SK-N-SH (cell line): ENCODE results near the gene VEGFA. TPM values are rescaled to one million over a fixed set of nuclear protein-coding genes. Genes with fewer than 3 reads are reported as not detected.

Experiments
- CTCF ChIA-PET: fragments of 300-600, 350-600 bp; formaldehyde crosslinking; extraction: SDS; loops from one replicate; lab custom pipeline; 2021; lab: Yijun Ruan, JAX
- POLR2A ChIA-PET: fragments of 350-600 bp; sonication (Branson Sonifier 250); formaldehyde crosslinking; extraction: SDS; loops from one replicate; lab custom pipeline; 2020; ENCODE audit warnings: antibody characterized with exemption, inconsistent platforms; lab: Yijun Ruan, JAX
- DNase-seq: peaks from one replicate; pipeline ENCODE4 v3.0.0; 2012
- H2AFZ ChIP-seq: fragments of 200-600 bp; sonication (generic); 2 replicates; pipeline ENCODE4 v1.8.1; 2016; ENCODE audit warnings: antibody characterized with exemption, mild to moderate bottlenecking, low read depth
- H3F3A ChIP-seq: fragments of 200-600 bp; sonication (generic); replicated peaks from 2 replicates; pipeline ENCODE3; 2016; ENCODE audit warnings: antibody characterized with exemption, mild to moderate bottlenecking; ENCODE audit not compliant: insufficient read depth
- H3K27ac ChIP-seq, 2 experiments: fragments of 200-500 bp in 1 of 2; fragments of 200-600 bp in 1 of 2; sonication (Bioruptor generic) in 1 of 2; sonication (generic), shearing (Covaris generic) in 1 of 2; 2 replicates each; pipeline versions ENCODE4 v1.5.1 to v1.6.1; 2014 to 2016; ENCODE audit warnings: low read depth in 2 of 2, inconsistent platforms in 1 of 2, low read length in 1 of 2, mild to moderate bottlenecking in 1 of 2, mixed read lengths in 1 of 2
- H3K27me3 ChIP-seq: fragments of 200-600 bp; sonication (generic), shearing (Covaris generic); 2 replicates; pipeline ENCODE4 v1.6.1; 2016; ENCODE audit warnings: mixed run types; ENCODE audit not compliant: insufficient read depth
- H3K36me3 ChIP-seq, 2 experiments: fragments of 200-500 bp in 1 of 2; fragments of 200-600 bp in 1 of 2; sonication (Bioruptor generic) in 1 of 2; sonication (generic) in 1 of 2; replicated peaks in 1 of 2; 2 replicates each; pipeline versions ENCODE3 to v1.5.1; 2014 to 2016; ENCODE audit warnings: low read length in 1 of 2, mild to moderate bottlenecking in 1 of 2; ENCODE audit not compliant: insufficient read depth in 2 of 2, control insufficient read depth in 1 of 2
- H3K4me1 ChIP-seq, 2 experiments: fragments of 200-500 bp in 1 of 2; fragments of 200-600 bp in 1 of 2; sonication (Bioruptor generic) in 1 of 2; sonication (generic), shearing (Covaris generic) in 1 of 2; 2 replicates each; pipeline versions ENCODE4 v1.5.1 to v1.6.1; 2014 to 2016; ENCODE audit warnings: low read depth in 1 of 2, low read length in 1 of 2, mixed run types in 1 of 2; ENCODE audit not compliant: insufficient read depth in 2 of 2, control insufficient read depth in 1 of 2
- H3K4me2 ChIP-seq: fragments of 200-600 bp; sonication (generic), shearing (Covaris generic); 2 replicates; pipeline ENCODE4 v1.6.1; 2017; ENCODE audit warnings: mixed run types
- H3K4me3 ChIP-seq, 2 experiments: fragments of 200-500 bp in 1 of 2; fragments of 200-600 bp in 1 of 2; sonication (Bioruptor generic) in 1 of 2; sonication (generic), shearing (Covaris generic) in 1 of 2; 2 replicates each; pipeline versions ENCODE4 v1.5.1 to v1.8.1; 2014 to 2016; ENCODE audit warnings: low read depth in 2 of 2, inconsistent platforms in 1 of 2, low read length in 1 of 2, mild to moderate bottlenecking in 1 of 2, mixed read lengths in 1 of 2, moderate library complexity in 1 of 2
- H3K79me2 ChIP-seq: fragments of 200-600 bp; sonication (generic); 2 replicates; pipeline ENCODE4 v1.8.1; 2017; ENCODE audit warnings: mild to moderate bottlenecking; ENCODE audit not compliant: insufficient read depth
- H3K9ac ChIP-seq: fragments of 200-600 bp; sonication (generic); 2 replicates; pipeline ENCODE4 v1.6.1; 2017; ENCODE audit warnings: mixed run types
- H3K9me2 ChIP-seq: fragments of 200-600 bp; sonication (generic); 2 replicates; pipeline ENCODE4 v1.6.1; 2017; ENCODE audit warnings: mixed run types
- H3K9me3 ChIP-seq: fragments of 200-600 bp; sonication (generic); 2 replicates; pipeline ENCODE4 v1.6.1; 2017; ENCODE audit warnings: mixed run types, mild to moderate bottlenecking, moderate library complexity
- H4K20me1 ChIP-seq: fragments of 200-600 bp; sonication (generic); 2 replicates; pipeline ENCODE4 v1.6.1; 2017; ENCODE audit warnings: mild to moderate bottlenecking, mixed run types; ENCODE audit not compliant: insufficient read depth
- CTCF ChIP-seq: fragments of 200-600 bp; sonication (generic); IDR thresholded peaks from 2 replicates; pipeline ENCODE4 v1.6.1; 2017; ENCODE audit warnings: antibody characterized with exemption, mild to moderate bottlenecking, moderate library complexity
- ELF1 ChIP-seq: IDR thresholded peaks from 2 replicates; pipeline ENCODE4 v1.4.0; 2012
- EP300 ChIP-seq, 2 experiments: IDR thresholded peaks; 2 replicates each; pipeline versions ENCODE4 v1.4.0 to v1.6.1; 2012; ENCODE audit warnings: borderline replicate concordance in 1 of 2, low read depth in 1 of 2, low read length in 1 of 2
- EZH2phosphoT487 ChIP-seq: fragments of 200-600 bp; sonication (generic); IDR thresholded peaks from 2 replicates; pipeline ENCODE4 v1.6.1; 2017; ENCODE audit warnings: low read depth, mixed run types, mild to moderate bottlenecking, antibody characterized with exemption, moderate library complexity, borderline replicate concordance
- FOSL2 ChIP-seq: IDR thresholded peaks from 2 replicates; pipeline ENCODE4 v1.4.0; 2012; ENCODE audit warnings: low read depth, mild to moderate bottlenecking, moderate library complexity, borderline replicate concordance
- FOXJ3 ChIP-seq: sonication (generic); formaldehyde crosslinking; IDR thresholded peaks from 2 replicates; pipeline ENCODE4 v1.5.1; 2020; ENCODE audit warnings: mild to moderate bottlenecking, missing genetic modification reagents
- GATA2 ChIP-seq: sonication (generic); formaldehyde crosslinking; IDR thresholded peaks from 2 replicates; pipeline ENCODE4 v1.5.0; 2020; ENCODE audit warnings: mild to moderate bottlenecking, missing genetic modification reagents
- JUND ChIP-seq: IDR thresholded peaks from 2 replicates; pipeline ENCODE4 v1.4.0; 2012
- NFIC ChIP-seq: IDR thresholded peaks from 2 replicates; pipeline ENCODE4 v1.4.0; 2012; ENCODE audit warnings: borderline replicate concordance
- RAD21 ChIP-seq: IDR thresholded peaks from 2 replicates; pipeline ENCODE4 v1.6.1; 2012; ENCODE audit warnings: mild to moderate bottlenecking, low read length
- RCOR1 ChIP-seq: fragments of 150-350 bp; IDR thresholded peaks from 2 replicates; pipeline ENCODE4 v1.6.1; 2017; ENCODE audit warnings: antibody characterized with exemption, low read length
- RXRA ChIP-seq: IDR thresholded peaks from 2 replicates; pipeline ENCODE4 v1.4.0; 2012; ENCODE audit warnings: low read depth, mild to moderate bottlenecking, borderline replicate concordance
- SMC3 ChIP-seq: IDR thresholded peaks from 2 replicates; pipeline ENCODE4 v1.6.1; 2012; ENCODE audit warnings: low read depth, low read length, improper control_type of control experiment
- TAF1 ChIP-seq: IDR thresholded peaks from 2 replicates; pipeline ENCODE4 v1.6.1; 2012; ENCODE audit warnings: low read depth, mild to moderate bottlenecking, low read length, moderate library complexity, borderline replicate concordance
- TCF12 ChIP-seq: IDR thresholded peaks from 2 replicates; pipeline ENCODE4 v1.4.0; 2012
- TEAD4 ChIP-seq: IDR thresholded peaks from 2 replicates; pipeline ENCODE4 v1.4.0; 2012; ENCODE audit warnings: mild to moderate bottlenecking, borderline replicate concordance; ENCODE audit not compliant: insufficient read depth
- USF2 ChIP-seq: fragments of 150-350 bp; IDR thresholded peaks from 2 replicates; pipeline ENCODE4 v1.6.1; 2017; ENCODE audit warnings: antibody characterized with exemption, low read length, low read depth, borderline replicate concordance
- YY1 ChIP-seq: IDR thresholded peaks from 2 replicates; pipeline ENCODE4 v1.4.0; 2012; ENCODE audit warnings: low read depth, mild to moderate bottlenecking
- WGBS: methylation state at CpG from one replicate; pipeline ENCODE4 v1.1.6; 2017; ENCODE audit warnings: low lambda C conversion rate; 5-methylcytosine and 5-hydroxymethylcytosine counted together
- polyA plus RNA-seq, 3 experiments: library from polyadenylated mRNA; depleted of rRNA; stranded (reverse); fragments of >200 nt; gene quantifications; 2 replicates each; pipeline ENCODE4 v1.2.3, GENCODE V29; 2012
- TF ChIP-seq, protein P1 (sequence below): IDR thresholded peaks from 2 replicates; pipeline ENCODE4 v1.6.1; 2012; ENCODE audit warnings: mild to moderate bottlenecking, low read depth, low read length, moderate library complexity

The VEGFA gene
- polyA plus RNA-seq, 1 of the 3 experiments (the other 2 are of a cell fraction): 81.0 TPM

GRCh38 chr6:43722920-43723545 lies 47.0 kb upstream of the VEGFA start:
- Histone ChIP-seq H4K20me1 (no peaks in the 10 kb centered on the region), H3F3A (no peaks in the 10 kb centered on the region), H3K4me2 (no peak overlapping the region)
- TF ChIP-seq RXRA: no peak
- TF ChIP-seq TAF1: no peak
- TF ChIP-seq FOXJ3: no peak
- TF ChIP-seq, all 33 proteins: peak for 0
- POLR2A ChIA-PET: no interaction called here
- no peak for DNase-seq
- no peaks in the 10 kb centered on the region for H3K9me2 ChIP-seq
- H3K9ac ChIP-seq: no peak overlapping the region
- 69% methylated on average over 10 of the region's 10 CpGs for WGBS
- H3K36me3 ChIP-seq: no peaks in the 10 kb centered on the region
- H3K27ac ChIP-seq: no peak overlapping the region
- CTCF ChIA-PET: interaction anchor here (0.6 to 6.3 kb wide), 11 partner anchors 12 to 355 kb away, joined by 3 to 67 read pairs (median 4); partner anchors contain the start of gene VEGFA
- H3K4me1 ChIP-seq: peaks cover 0 to 16% of the 10 kb centered on the region in 2 experiments; a peak in 2 of 4 replicates
- H3K27me3 ChIP-seq: no peaks in the 10 kb centered on the region
- no peak overlapping the region for H2AFZ ChIP-seq
- H3K79me2 ChIP-seq: no peaks in the 10 kb centered on the region
- no peak overlapping the region for H3K4me3 ChIP-seq
- no peaks in the 10 kb centered on the region for H3K9me3 ChIP-seq

DNA sequence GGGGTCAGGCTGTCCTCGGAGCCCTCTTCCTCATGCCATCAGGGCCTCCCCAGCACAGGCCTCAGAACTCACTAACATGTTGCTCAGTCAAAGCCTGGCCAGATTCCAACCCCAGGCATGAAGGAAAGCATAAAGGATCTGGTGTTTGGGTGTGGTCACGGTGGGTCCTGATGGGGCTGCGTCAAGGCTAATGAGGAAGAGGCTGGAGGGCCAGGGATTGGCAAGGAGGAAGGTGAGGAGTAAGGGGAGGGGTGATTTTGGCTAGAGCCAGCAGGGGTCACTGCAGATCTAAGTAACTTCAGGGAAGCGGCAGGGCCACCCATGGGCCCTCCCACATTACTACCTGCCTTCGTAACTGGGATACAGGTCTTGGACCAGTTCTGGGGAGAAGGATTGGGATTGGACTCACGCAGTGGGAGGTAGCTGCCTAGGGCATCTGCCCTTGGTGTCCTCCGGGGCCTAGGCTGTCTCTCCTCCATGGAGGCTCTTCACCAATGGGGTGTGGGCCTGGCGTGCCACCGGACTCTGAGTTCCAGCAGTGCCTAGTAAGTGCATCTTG lies 46.2 kb upstream of the VEGFA start:
- H3K4me3 ChIP-seq: no peak overlapping the region; a peak in 1 of 4 replicates
- H3K9me2 ChIP-seq: no peaks in the 10 kb centered on the region
- H3K9me3 ChIP-seq: no peaks in the 10 kb centered on the region
- CTCF ChIA-PET: interaction anchor here (0.5 to 6.3 kb wide), 26 partner anchors 9 to 359 kb away, joined by 3 to 67 read pairs (median 4); partner anchors contain the start of gene VEGFA
- H2AFZ ChIP-seq: no peak overlapping the region
- POLR2A ChIA-PET: no interaction called here
- DNase-seq: peak; percentile 77
- no peak overlapping the region for H3K27ac ChIP-seq
- no peaks in the 10 kb centered on the region for H4K20me1 ChIP-seq
- H3K4me1 ChIP-seq: peaks cover 0 to 13% of the 10 kb centered on the region in 2 experiments; a peak in 2 of 4 replicates
- no peaks in the 10 kb centered on the region for H3K27me3 ChIP-seq
- no peak overlapping the region for H3K9ac ChIP-seq
- no peaks in the 10 kb centered on the region for H3K36me3 ChIP-seq
- H3K4me2 ChIP-seq: no peak overlapping the region
- H3K79me2 ChIP-seq: no peaks in the 10 kb centered on the region
- 64% methylated on average over 8 of the region's 9 CpGs for WGBS
- no peaks in the 10 kb centered on the region for H3F3A ChIP-seq
- no peak for TF ChIP-seq ELF1
- TF ChIP-seq RCOR1: no peak
- no peak for TF ChIP-seq USF2
- no peak for TF ChIP-seq GATA2 (CRISPR knock-in tag)
- TF ChIP-seq NFIC: no peak
- TF ChIP-seq EZH2phosphoT487: no peak
- peak; percentile 83 for TF ChIP-seq RAD21
- TF ChIP-seq SMC3: peak; percentile 65
- no peak for TF ChIP-seq TEAD4
- no peak for TF ChIP-seq JUND
- TF ChIP-seq TCF12: no peak
- TF ChIP-seq CTCF: peak; percentile 62
- TF ChIP-seq EP300 (IDR thresholded peaks at IDR 0.05; ENCODE audit: borderline replicate concordance in 1 of 2, low read depth in 1 of 2, low read length in 1 of 2): no peak
- TF ChIP-seq, protein P1, sequence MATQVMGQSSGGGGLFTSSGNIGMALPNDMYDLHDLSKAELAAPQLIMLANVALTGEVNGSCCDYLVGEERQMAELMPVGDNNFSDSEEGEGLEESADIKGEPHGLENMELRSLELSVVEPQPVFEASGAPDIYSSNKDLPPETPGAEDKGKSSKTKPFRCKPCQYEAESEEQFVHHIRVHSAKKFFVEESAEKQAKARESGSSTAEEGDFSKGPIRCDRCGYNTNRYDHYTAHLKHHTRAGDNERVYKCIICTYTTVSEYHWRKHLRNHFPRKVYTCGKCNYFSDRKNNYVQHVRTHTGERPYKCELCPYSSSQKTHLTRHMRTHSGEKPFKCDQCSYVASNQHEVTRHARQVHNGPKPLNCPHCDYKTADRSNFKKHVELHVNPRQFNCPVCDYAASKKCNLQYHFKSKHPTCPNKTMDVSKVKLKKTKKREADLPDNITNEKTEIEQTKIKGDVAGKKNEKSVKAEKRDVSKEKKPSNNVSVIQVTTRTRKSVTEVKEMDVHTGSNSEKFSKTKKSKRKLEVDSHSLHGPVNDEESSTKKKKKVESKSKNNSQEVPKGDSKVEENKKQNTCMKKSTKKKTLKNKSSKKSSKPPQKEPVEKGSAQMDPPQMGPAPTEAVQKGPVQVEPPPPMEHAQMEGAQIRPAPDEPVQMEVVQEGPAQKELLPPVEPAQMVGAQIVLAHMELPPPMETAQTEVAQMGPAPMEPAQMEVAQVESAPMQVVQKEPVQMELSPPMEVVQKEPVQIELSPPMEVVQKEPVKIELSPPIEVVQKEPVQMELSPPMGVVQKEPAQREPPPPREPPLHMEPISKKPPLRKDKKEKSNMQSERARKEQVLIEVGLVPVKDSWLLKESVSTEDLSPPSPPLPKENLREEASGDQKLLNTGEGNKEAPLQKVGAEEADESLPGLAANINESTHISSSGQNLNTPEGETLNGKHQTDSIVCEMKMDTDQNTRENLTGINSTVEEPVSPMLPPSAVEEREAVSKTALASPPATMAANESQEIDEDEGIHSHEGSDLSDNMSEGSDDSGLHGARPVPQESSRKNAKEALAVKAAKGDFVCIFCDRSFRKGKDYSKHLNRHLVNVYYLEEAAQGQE: no peak
- no peak for TF ChIP-seq YY1
- no peak for TF ChIP-seq FOSL2
